ENCODE measurements around the gene METRNL. TPM values are rescaled to one million over a fixed set of nuclear protein-coding genes. Genes with fewer than 3 reads are reported as not detected.
"Not testable (repeated sequence)": the region's sequence is repeated elsewhere in the genome, so short reads cannot be mapped to it uniquely, and the experiment has no call there.

METRNL gene
- total RNA-seq, 1 donor from 2014 or later, result 14.7 TPM

DNA sequence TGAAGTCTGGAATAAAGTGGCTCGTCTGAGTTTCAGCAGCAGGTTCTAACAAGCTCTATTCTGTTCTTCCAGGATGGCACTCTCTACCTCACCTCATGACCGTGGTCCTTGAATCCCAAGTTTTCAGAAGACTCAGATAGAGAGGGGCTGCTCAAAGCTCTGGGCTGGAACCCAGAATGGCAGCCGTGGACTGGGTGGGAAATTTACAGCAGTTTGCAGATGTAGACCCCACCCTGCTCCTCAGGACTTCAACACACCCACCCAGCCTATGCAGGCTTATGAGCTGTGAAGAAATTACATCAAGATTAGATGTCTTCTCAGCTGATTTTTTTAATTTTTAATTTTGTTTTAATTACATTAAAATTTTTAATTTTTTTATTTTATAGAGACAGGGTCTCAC is 59.4 kb downstream of the METRNL start:
- no peaks in the 10 kb centered on the region for H3K27me3 Mint-ChIP-seq (ENCODE audit: low read depth)
- H3K9me3 Mint-ChIP-seq, result peaks cover 23% of the 10 kb centered on the region
- TF ChIP-seq, protein P1, sequence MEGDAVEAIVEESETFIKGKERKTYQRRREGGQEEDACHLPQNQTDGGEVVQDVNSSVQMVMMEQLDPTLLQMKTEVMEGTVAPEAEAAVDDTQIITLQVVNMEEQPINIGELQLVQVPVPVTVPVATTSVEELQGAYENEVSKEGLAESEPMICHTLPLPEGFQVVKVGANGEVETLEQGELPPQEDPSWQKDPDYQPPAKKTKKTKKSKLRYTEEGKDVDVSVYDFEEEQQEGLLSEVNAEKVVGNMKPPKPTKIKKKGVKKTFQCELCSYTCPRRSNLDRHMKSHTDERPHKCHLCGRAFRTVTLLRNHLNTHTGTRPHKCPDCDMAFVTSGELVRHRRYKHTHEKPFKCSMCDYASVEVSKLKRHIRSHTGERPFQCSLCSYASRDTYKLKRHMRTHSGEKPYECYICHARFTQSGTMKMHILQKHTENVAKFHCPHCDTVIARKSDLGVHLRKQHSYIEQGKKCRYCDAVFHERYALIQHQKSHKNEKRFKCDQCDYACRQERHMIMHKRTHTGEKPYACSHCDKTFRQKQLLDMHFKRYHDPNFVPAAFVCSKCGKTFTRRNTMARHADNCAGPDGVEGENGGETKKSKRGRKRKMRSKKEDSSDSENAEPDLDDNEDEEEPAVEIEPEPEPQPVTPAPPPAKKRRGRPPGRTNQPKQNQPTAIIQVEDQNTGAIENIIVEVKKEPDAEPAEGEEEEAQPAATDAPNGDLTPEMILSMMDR (conservative IDR thresholded peaks at IDR 0.05), result no peak
- H3K36me3 Mint-ChIP-seq (ENCODE audit: low read depth), result peaks cover 14% of the 10 kb centered on the region
- H3K27ac Mint-ChIP-seq (ENCODE audit: unreplicated experiment), result no peak overlapping the region
- no peak for DNase-seq (ENCODE audit: low read depth, low spot score)
- H3K4me1 Mint-ChIP-seq, result no peaks in the 10 kb centered on the region
- no peak overlapping the region for H3K4me3 Mint-ChIP-seq

- not testable (repeated sequence) for H3K4me3 Mint-ChIP-seq; H3K27me3 Mint-ChIP-seq (ENCODE audit: low read depth); DNase-seq (ENCODE audit: low read depth, low spot score); H3K4me1 Mint-ChIP-seq; H3K27ac Mint-ChIP-seq (ENCODE audit: unreplicated experiment)
- H3K9me3 Mint-ChIP-seq, result peaks cover 23% of the 10 kb centered on the region
- peaks cover 14% of the 10 kb centered on the region for H3K36me3 Mint-ChIP-seq (ENCODE audit: low read depth)
Measured at GRCh38 chr17:83139541-83140248, 60.3 kb downstream of the METRNL start.

GRCh38 chr17:83140249-83140566 is 60.8 kb downstream of the METRNL start:
- peaks cover 14% of the 10 kb centered on the region for H3K36me3 Mint-ChIP-seq (ENCODE audit: low read depth)
- not testable (repeated sequence) for H3K4me3 Mint-ChIP-seq; H3K4me1 Mint-ChIP-seq; H3K27ac Mint-ChIP-seq (ENCODE audit: unreplicated experiment); H3K27me3 Mint-ChIP-seq (ENCODE audit: low read depth); DNase-seq (ENCODE audit: low read depth, low spot score)
- peaks cover 23% of the 10 kb centered on the region for H3K9me3 Mint-ChIP-seq

- H3K36me3 Mint-ChIP-seq (ENCODE audit: low read depth), result peaks cover 14% of the 10 kb centered on the region
- peaks cover 6% of the 10 kb centered on the region for H3K27me3 Mint-ChIP-seq (ENCODE audit: low read depth)
Measured at GRCh38 chr17:83142619-83143018, 63.2 kb downstream of the METRNL start.

DNA sequence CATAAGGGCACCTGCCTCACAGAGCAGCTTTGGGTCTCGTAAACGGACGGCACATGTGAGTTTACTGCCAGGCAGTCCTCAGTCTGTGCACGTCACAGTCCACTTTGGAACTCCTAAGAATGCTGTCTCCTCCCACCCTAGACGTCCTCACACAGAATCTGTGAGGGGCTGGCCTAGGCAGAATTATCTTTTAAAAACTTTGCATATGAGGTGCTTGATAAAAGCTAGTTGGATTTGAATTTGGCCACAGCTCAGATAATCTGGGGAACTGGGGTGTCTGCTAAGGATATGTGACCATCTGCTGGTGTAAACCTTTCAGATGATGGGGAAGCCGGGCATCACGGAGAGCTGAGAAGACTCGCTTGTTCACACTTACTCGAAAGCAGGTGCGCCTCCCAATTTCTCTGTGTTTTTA is 64.4 kb downstream of the METRNL start:
- Mint-ChIP-seq H3K36me3 (ENCODE audit: low read depth) (peaks cover 14% of the 10 kb centered on the region), H3K4me1 (no peaks in the 10 kb centered on the region), H3K4me3 (no peak overlapping the region), H3K27me3 (ENCODE audit: low read depth) (peaks cover 10% of the 10 kb centered on the region), H3K9me3 (peaks cover 26% of the 10 kb centered on the region), H3K27ac (ENCODE audit: unreplicated experiment) (no peak overlapping the region)
- DNase-seq (ENCODE audit: low read depth, low spot score), result no peak
- TF ChIP-seq, protein P1 (conservative IDR thresholded peaks at IDR 0.05), result no peak

More at GRCh38 chr17:83142619-83143018, 63.2 kb downstream of the METRNL start:
- Mint-ChIP-seq H3K27ac (ENCODE audit: unreplicated experiment) (no peak overlapping the region), H3K4me3 (no peak overlapping the region), H3K4me1 (no peaks in the 10 kb centered on the region), H3K9me3 (peaks cover 26% of the 10 kb centered on the region)
- no peak for DNase-seq (ENCODE audit: low read depth, low spot score)
- TF ChIP-seq, protein P1 (conservative IDR thresholded peaks at IDR 0.05), result no peak

Other genes with a start within 250 kb of the METRNL start
- gene ZNF750, start 239.6 kb upstream of the METRNL start, total RNA-seq, result not detected in 2 replicates

All from neural crest cell (in vitro differentiated cells).